Fibroblast of lung (primary cell): ENCODE results near the gene INVS. TPM values are rescaled to one million over a fixed set of nuclear protein-coding genes. Genes with fewer than 3 reads are reported as not detected.

Experiments
- DNase-seq, 2 donors: peaks; one replicate each; pipeline versions ENCODE4 v3.0.0 to v3.0.0-alpha.2; 2010; ENCODE audit warnings: low read depth in 2 of 2
- H2AFZ ChIP-seq: 2 replicates; pipeline ENCODE4 v1.5.1; 2012; ENCODE audit warnings: low read length, control low read depth, inconsistent platforms
- H3K27ac ChIP-seq: 2 replicates; pipeline ENCODE4 v1.5.1; 2011; ENCODE audit warnings: low read length, control low read depth; ENCODE audit not compliant: insufficient read depth
- H3K27me3 ChIP-seq: 2 replicates; pipeline ENCODE4 v1.5.1; 2011; ENCODE audit warnings: mild to moderate bottlenecking, low read length; ENCODE audit not compliant: control insufficient read depth, insufficient read depth
- H3K36me3 ChIP-seq: 2 replicates; pipeline ENCODE4 v1.5.1; 2011; ENCODE audit warnings: low read length; ENCODE audit not compliant: control insufficient read depth, insufficient read depth
- H3K4me1 ChIP-seq: 2 replicates; pipeline ENCODE4 v1.5.1; 2011; ENCODE audit warnings: low read length; ENCODE audit not compliant: control insufficient read depth, insufficient read depth; ENCODE audit errors: extremely low read depth
- H3K4me2 ChIP-seq: 2 replicates; pipeline ENCODE4 v1.5.1; 2011; ENCODE audit warnings: low read length, control low read depth; ENCODE audit not compliant: insufficient read depth; ENCODE audit errors: extremely low read depth
- H3K4me3 ChIP-seq, 4 experiments: fragments of 200-600 bp in 1 of 4; sonication (generic) in 1 of 4; replicated peaks in 1 of 4; 2 replicates each; pipeline ENCODE4 v1.5.1; 2011 to 2016; ENCODE audit warnings: low read length in 4 of 4, low read depth in 3 of 4, mild to moderate bottlenecking in 3 of 4, control low read depth in 2 of 4, inconsistent platforms in 1 of 4, mixed read lengths in 1 of 4; ENCODE audit not compliant: insufficient read depth in 1 of 4; ENCODE audit errors: control extremely low read depth in 1 of 4
- H3K79me2 ChIP-seq: 2 replicates; pipeline ENCODE4 v1.5.1; 2012; ENCODE audit warnings: mild to moderate bottlenecking, low read length, inconsistent platforms; ENCODE audit not compliant: control insufficient read depth, insufficient read depth
- H3K9ac ChIP-seq: 2 replicates; pipeline ENCODE4 v1.5.1; 2011; ENCODE audit warnings: mild to moderate bottlenecking, low read length, control low read depth; ENCODE audit not compliant: insufficient read depth
- H3K9me3 ChIP-seq: 2 replicates; pipeline ENCODE4 v1.5.1; 2012; ENCODE audit warnings: low read depth, low read length; ENCODE audit not compliant: control insufficient read depth, insufficient read depth
- H4K20me1 ChIP-seq: 2 replicates; pipeline ENCODE4 v1.5.1; 2011; ENCODE audit warnings: low read length; ENCODE audit not compliant: control insufficient read depth, insufficient read depth; ENCODE audit errors: extremely low read depth
- CTCF ChIP-seq, 2 donors: IDR thresholded peaks in 1 of 2; conservative IDR thresholded peaks in 1 of 2; 1 replicate in 1 of 2; 2 replicates in 1 of 2; pipeline ENCODE4 v1.5.1; 2011 to 2012; ENCODE audit warnings: low read length in 2 of 2, control low read depth in 1 of 2, inconsistent platforms in 1 of 2, low read depth in 1 of 2, mild to moderate bottlenecking in 1 of 2
- EZH2 ChIP-seq: IDR thresholded peaks from 2 replicates; pipeline ENCODE4 v1.5.1; 2012; ENCODE audit warnings: low read length, control low read depth, mild to moderate bottlenecking; ENCODE audit errors: missing control alignments
- polyA plus RNA-seq, 2 donors: library from polyadenylated mRNA; depleted of rRNA in 1 of 2; stranded (reverse) in 1 of 2; unstranded in 1 of 2; fragments of >200 nt; gene quantifications; 2 replicates each; pipeline ENCODE4 v1.2.1, GENCODE V29; 2011 to 2012; ENCODE audit warnings: missing spikeins in 1 of 2
- total RNA-seq: library from RNA; depleted of rRNA; stranded (reverse); fragments of >200 nt; gene quantifications from 2 replicates; pipeline ENCODE4 v1.2.1, GENCODE V29; 2014

Gene INVS
- total and polyA plus RNA-seq, 2 donors (not counting 1 experiment from before 2014, with no cell fraction given), result 13.1 to 45.4 TPM

DNA sequence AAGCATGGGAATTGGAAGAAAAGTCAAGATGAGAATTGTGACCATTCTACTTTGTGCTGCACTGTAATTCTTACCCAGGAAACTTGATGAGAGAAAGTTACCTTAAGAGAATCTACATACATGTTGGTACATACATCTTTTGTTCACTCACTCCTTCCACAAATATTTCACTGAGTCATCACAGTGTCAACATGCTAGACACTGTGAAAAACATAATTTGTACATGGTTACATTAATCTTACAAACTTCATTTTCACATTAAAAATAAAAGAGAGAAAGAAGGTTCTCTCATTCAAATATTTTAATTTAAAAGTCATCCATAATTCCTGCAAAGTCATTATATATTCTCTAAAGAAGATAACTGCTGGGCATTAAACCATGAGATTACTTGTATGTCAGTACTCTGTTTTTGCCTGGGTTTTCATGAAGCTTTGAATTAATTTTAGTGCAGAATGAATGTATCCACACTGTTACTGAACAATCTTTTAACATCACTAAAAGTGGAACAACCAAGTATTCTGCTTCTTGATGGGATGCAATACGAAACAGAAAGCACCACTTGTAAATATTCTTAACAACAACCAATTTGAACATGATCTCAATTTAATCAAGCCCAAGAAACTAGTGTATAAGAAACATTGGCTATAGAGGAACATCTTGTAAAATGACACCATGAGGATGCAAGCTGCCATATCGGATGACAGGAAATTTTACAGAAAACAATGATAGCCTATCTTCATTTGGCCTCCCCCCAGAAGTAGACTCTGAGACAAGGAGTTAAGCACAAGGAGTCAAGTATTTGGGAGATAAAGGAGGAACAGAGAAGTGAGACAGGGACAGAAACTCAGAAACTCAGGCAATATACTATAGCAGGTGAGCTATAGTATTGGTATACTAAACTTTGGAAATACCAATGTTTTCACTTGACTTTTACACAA lies 28.7 kb upstream of the INVS start:
- Histone ChIP-seq H3K9ac (no peak overlapping the region), H3K27me3 (no peaks in the 10 kb centered on the region), H3K27ac (no peak overlapping the region), H3K79me2 (no peaks in the 10 kb centered on the region), H3K4me1 (peaks cover 2% of the 10 kb centered on the region), H2AFZ (no peak overlapping the region), H3K4me2 (no peak overlapping the region), H3K9me3 (no peaks in the 10 kb centered on the region), H3K36me3 (no peaks in the 10 kb centered on the region), H4K20me1 (no peaks in the 10 kb centered on the region), H3K4me3 (no peak overlapping the region)
- DNase-seq, result no peak
- no peak for TF ChIP-seq EZH2
- no peak for TF ChIP-seq CTCF (conservative IDR thresholded peaks at IDR 0.05 in 1 of 2, IDR thresholded peaks at IDR 0.05 in 1 of 2; ENCODE audit: low read depth in 1 of 2, low read length in 2 of 2)

DNA sequence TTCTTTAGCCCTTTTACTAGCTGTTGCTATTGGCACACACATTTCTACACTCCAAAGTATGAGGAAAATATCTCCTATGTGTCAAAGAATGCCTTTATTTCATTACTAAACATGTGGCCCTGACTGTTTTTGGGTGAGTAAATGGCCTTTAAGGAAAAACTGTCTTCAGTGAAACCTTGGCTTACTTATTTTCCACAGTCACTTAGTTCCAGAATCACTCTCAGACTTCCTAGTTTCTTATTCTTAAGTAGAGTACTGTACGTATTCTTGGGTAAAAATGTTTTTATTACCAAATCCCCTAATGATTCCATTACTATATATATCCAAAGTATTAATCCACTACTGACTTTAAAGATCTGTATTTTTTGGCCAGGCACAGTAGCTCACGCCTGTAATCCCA lies 27.8 kb upstream of the INVS start:
- H4K20me1 ChIP-seq, result no peaks in the 10 kb centered on the region

More for the DNA sequence above, 27.8 kb upstream of the INVS start:
- TF ChIP-seq EZH2, result no peak
- no peak for TF ChIP-seq CTCF (conservative IDR thresholded peaks at IDR 0.05 in 1 of 2, IDR thresholded peaks at IDR 0.05 in 1 of 2; ENCODE audit: low read depth in 1 of 2, low read length in 2 of 2)
- no peaks in the 10 kb centered on the region for H3K36me3 ChIP-seq
- no peaks in the 10 kb centered on the region for H3K79me2 ChIP-seq
- H3K27me3 ChIP-seq, result no peaks in the 10 kb centered on the region
- no peaks in the 10 kb centered on the region for H3K4me1 ChIP-seq
- H3K4me3 ChIP-seq, result no peak overlapping the region
- DNase-seq, result no peak
- H3K9me3 ChIP-seq, result no peaks in the 10 kb centered on the region
- H3K27ac ChIP-seq, result no peak overlapping the region
- H3K4me2 ChIP-seq, result no peak overlapping the region
- no peak overlapping the region for H2AFZ ChIP-seq
- H3K9ac ChIP-seq, result no peak overlapping the region
